DOHH2 (cell line): Measurements from ENCODE around the gene PPP5C.

ENCODE experiments used
- EZH2phosphoT487 ChIP-seq: fragments of 200-600 bp; sonication (generic); IDR thresholded peaks from 2 replicates; pipeline ENCODE4 v1.6.1; 2017; ENCODE audit warnings: borderline replicate concordance, mild to moderate bottlenecking, antibody characterized with exemption, low read length, moderate library complexity, mixed read lengths
- TF ChIP-seq, protein P1 (sequence below): fragments of 200-600 bp; sonication (generic); IDR thresholded peaks from one replicate; pipeline ENCODE4 v1.5.1; 2014; ENCODE audit warnings: antibody characterized with exemption, mild to moderate bottlenecking, low read depth, low read length; ENCODE audit not compliant: poor library complexity, severe bottlenecking

DNA sequence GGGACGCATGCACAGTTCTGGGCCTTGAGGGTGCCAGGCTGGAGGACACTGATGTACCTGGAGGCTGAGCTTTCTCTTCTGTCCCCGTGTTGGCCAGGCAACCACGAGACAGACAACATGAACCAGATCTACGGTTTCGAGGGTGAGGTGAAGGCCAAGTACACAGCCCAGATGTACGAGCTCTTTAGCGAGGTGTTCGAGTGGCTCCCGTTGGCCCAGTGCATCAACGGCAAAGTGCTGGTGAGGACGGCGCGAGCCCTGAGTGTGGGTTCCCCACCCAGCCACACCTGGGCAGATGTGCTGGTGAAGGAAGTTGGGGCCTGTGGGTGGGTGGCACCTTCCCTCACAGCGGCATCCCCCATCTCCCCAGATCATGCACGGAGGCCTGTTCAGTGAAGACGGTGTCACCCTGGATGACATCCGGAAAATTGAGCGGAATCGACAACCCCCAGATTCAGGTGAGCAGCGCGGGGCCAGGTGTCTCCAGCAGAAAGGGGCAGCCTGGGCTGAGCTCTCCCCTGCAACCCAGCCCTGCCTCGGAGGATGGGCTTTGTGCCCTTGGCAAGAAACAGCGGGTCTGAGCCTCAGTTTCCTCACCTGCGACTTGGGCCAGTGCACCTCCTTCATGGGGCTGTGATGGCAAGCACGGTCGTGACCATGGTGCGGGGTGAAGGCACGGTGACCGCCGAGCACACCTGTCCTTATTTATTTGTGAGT is 40.3 kb downstream of the PPP5C start:
- TF ChIP-seq, protein P1, sequence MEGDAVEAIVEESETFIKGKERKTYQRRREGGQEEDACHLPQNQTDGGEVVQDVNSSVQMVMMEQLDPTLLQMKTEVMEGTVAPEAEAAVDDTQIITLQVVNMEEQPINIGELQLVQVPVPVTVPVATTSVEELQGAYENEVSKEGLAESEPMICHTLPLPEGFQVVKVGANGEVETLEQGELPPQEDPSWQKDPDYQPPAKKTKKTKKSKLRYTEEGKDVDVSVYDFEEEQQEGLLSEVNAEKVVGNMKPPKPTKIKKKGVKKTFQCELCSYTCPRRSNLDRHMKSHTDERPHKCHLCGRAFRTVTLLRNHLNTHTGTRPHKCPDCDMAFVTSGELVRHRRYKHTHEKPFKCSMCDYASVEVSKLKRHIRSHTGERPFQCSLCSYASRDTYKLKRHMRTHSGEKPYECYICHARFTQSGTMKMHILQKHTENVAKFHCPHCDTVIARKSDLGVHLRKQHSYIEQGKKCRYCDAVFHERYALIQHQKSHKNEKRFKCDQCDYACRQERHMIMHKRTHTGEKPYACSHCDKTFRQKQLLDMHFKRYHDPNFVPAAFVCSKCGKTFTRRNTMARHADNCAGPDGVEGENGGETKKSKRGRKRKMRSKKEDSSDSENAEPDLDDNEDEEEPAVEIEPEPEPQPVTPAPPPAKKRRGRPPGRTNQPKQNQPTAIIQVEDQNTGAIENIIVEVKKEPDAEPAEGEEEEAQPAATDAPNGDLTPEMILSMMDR, result no peak
- TF ChIP-seq EZH2phosphoT487, result no peak
